ENCODE data around the gene PIGN.

The PIGN gene

GRCh38 chr18:61995618-61996017 is 191.2 kb downstream of the PIGN start:
- Histone ChIP-seq H3K4me3 (IDR thresholded peaks at IDR 0.05; ENCODE audit: insufficient read depth, low read depth, low read length) (no peak overlapping the region), H2AFZ (ENCODE audit: low read depth) (no peak overlapping the region), H3K27me3 (ENCODE audit: insufficient read depth, low read depth) (no peaks in the 10 kb centered on the region), H3K79me2 (ENCODE audit: insufficient read depth, low read depth) (no peaks in the 10 kb centered on the region), H3K27ac (no peak overlapping the region), H4K20me1 (ENCODE audit: insufficient read depth) (no peaks in the 10 kb centered on the region), H3K9ac (no peak overlapping the region), H3K36me3 (ENCODE audit: insufficient read depth) (no peaks in the 10 kb centered on the region), H3K4me1 (ENCODE audit: low read depth, poor library complexity, severe bottlenecking) (peaks cover 14% of the 10 kb centered on the region), H3K4me2 (no peak overlapping the region)
- TF ChIP-seq CTCF (conservative IDR thresholded peaks at IDR 0.05; ENCODE audit: low read depth, low read length) = no peak

- H3K9ac ChIP-seq = no peak overlapping the region
- no peak for TF ChIP-seq CTCF (conservative IDR thresholded peaks at IDR 0.05; ENCODE audit: low read depth, low read length)
- no peaks in the 10 kb centered on the region for H3K36me3 ChIP-seq (ENCODE audit: insufficient read depth)
- H3K79me2 ChIP-seq (ENCODE audit: insufficient read depth, low read depth) = no peaks in the 10 kb centered on the region
- no peaks in the 10 kb centered on the region for H4K20me1 ChIP-seq (ENCODE audit: insufficient read depth)
- H2AFZ ChIP-seq (ENCODE audit: low read depth) = no peak overlapping the region
- no peaks in the 10 kb centered on the region for H3K27me3 ChIP-seq (ENCODE audit: insufficient read depth, low read depth)
- H3K4me3 ChIP-seq (IDR thresholded peaks at IDR 0.05; ENCODE audit: insufficient read depth, low read depth, low read length) = no peak overlapping the region
- no peak overlapping the region for H3K4me2 ChIP-seq
- peaks cover 14% of the 10 kb centered on the region for H3K4me1 ChIP-seq (ENCODE audit: low read depth, poor library complexity, severe bottlenecking)
- no peak overlapping the region for H3K27ac ChIP-seq
These were observed 193.0 kb downstream of the PIGN start for GRCh38 chr18:61993831-61994230.

- Histone ChIP-seq H3K36me3 (ENCODE audit: insufficient read depth) (no peaks in the 10 kb centered on the region), H3K4me1 (ENCODE audit: low read depth, poor library complexity, severe bottlenecking) (peaks cover 14% of the 10 kb centered on the region), H3K4me2 (no peak overlapping the region; the same call in 1 of the 2 replicates), H3K79me2 (ENCODE audit: insufficient read depth, low read depth) (no peaks in the 10 kb centered on the region), H3K27me3 (ENCODE audit: insufficient read depth, low read depth) (no peaks in the 10 kb centered on the region), H3K9ac (no peak overlapping the region), H2AFZ (ENCODE audit: low read depth) (no peak overlapping the region), H4K20me1 (ENCODE audit: insufficient read depth) (no peaks in the 10 kb centered on the region), H3K27ac (no peak overlapping the region), H3K4me3 (IDR thresholded peaks at IDR 0.05; ENCODE audit: insufficient read depth, low read depth, low read length) (no peak overlapping the region)
- no peak for TF ChIP-seq CTCF (conservative IDR thresholded peaks at IDR 0.05; ENCODE audit: low read depth, low read length)
These were observed 193.9 kb downstream of the PIGN start for GRCh38 chr18:61992923-61993322.

GRCh38 chr18:61992285-61992684 is 194.6 kb downstream of the PIGN start:
- H3K9ac ChIP-seq = no peak overlapping the region
- H4K20me1 ChIP-seq (ENCODE audit: insufficient read depth) = no peaks in the 10 kb centered on the region
- H3K4me2 ChIP-seq = no peak overlapping the region
- H3K27ac ChIP-seq = no peak overlapping the region
- no peak for TF ChIP-seq CTCF (conservative IDR thresholded peaks at IDR 0.05; ENCODE audit: low read depth, low read length)
- H3K79me2 ChIP-seq (ENCODE audit: insufficient read depth, low read depth) = no peaks in the 10 kb centered on the region
- no peaks in the 10 kb centered on the region for H3K27me3 ChIP-seq (ENCODE audit: insufficient read depth, low read depth)
- H3K36me3 ChIP-seq (ENCODE audit: insufficient read depth) = no peaks in the 10 kb centered on the region
- H3K4me3 ChIP-seq (IDR thresholded peaks at IDR 0.05; ENCODE audit: insufficient read depth, low read depth, low read length) = no peak overlapping the region
- H3K4me1 ChIP-seq (ENCODE audit: low read depth, poor library complexity, severe bottlenecking) = peaks cover 14% of the 10 kb centered on the region
- H2AFZ ChIP-seq (ENCODE audit: low read depth) = no peak overlapping the region

All from KMS-11 (cell line).